ENCODE data around the gene PRDM10. TPM values are rescaled to one million over a fixed set of nuclear protein-coding genes. Genes with fewer than 3 reads are reported as not detected.

PRDM10 gene
- total and polyA plus RNA-seq, 10 of the 15 experiments (the other 5 are each of a cell fraction or from before 2014, with no cell fraction given): 0.93 to 6.2 (median 4.1) TPM

DNA sequence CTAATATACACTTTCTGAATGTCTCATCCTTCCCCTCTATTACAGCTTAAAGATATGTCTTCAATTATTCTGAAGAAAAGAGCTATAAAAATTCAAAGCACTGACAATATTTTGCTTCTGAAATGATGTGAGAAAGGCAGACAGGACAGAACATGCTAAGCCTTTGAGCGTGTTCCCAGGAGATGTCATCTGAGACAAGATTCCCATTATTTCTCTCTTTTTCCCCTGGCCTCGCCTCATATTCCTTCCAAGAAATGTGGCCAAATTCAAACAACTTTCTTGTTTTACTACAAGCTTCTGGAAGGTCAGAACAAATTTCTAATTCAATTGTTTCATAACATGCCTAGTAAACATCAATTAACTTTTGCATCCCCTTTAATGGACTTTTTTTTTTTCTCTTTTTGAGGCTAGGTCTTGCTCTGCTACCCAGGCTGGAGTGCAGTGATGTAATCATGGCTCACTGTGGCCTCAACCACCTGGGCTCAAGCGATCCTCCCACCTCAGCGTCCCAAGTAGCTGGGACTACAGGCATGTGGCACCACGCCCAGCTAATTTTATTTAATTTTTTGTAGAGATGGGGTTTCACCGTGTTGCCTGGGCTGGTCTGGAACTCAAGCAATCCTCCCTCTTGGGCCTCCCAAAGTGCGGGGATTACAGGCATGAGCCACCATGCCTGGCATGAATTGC, 70.1 kb downstream of the PRDM10 start:
- Histone ChIP-seq H3K4me3 (no peak overlapping the region), H3K4me2 (ENCODE audit: control insufficient read depth, insufficient read depth) (no peak overlapping the region), H2AFZ (ENCODE audit: control insufficient read depth, low read depth, low read length) (no peak overlapping the region), H4K20me1 (ENCODE audit: control insufficient read depth, insufficient read depth) (no peaks in the 10 kb centered on the region), H3K9ac (ENCODE audit: control insufficient read depth, insufficient read depth, low read length) (no peak overlapping the region), H3K36me3 (ENCODE audit: control insufficient read depth in 2 of 2, insufficient read depth in 2 of 2, low read length in 1 of 2) (no peaks in the 10 kb centered on the region; a peak in 2 of 4 replicates), H3K79me2 (ENCODE audit: control insufficient read depth, insufficient read depth, low read length) (no peaks in the 10 kb centered on the region), H3K4me1 (ENCODE audit: control insufficient read depth, insufficient read depth, low read length) (no peaks in the 10 kb centered on the region), H3K27ac (ENCODE audit: control insufficient read depth, insufficient read depth) (no peak overlapping the region), H3K27me3 (replicated peaks in 1 of 2; ENCODE audit: control insufficient read depth in 2 of 2, insufficient read depth in 2 of 2, low read length in 1 of 2) (no peaks in the 10 kb centered on the region), H3K9me3 (replicated peaks; ENCODE audit: control insufficient read depth, insufficient read depth, low read length) (no peaks in the 10 kb centered on the region)
- ChIA-PET SMC1A (ENCODE audit: uncharacterized antibody, unreplicated experiment) (interaction anchor here (0.9 to 1.2 kb wide), 2 partner anchors 9 to 197 kb away, joined by 3 to 4 read pairs; no protein-coding TSS in a partner anchor), POLR2A (interaction anchor here (0.6 kb wide), 1 partner anchor 79 kb away, joined by 3 read pairs; no protein-coding TSS in a partner anchor), RAD21 (ENCODE audit: unreplicated experiment) (interaction anchor here (1.1 to 1.4 kb wide), 2 partner anchors 9 to 200 kb away, joined by 3 to 5 read pairs; no protein-coding TSS in a partner anchor), CTCF (interaction anchor here (14.3 kb wide), 1 partner anchor 198 kb away, joined by 400 read pairs; no protein-coding TSS in a partner anchor)
- BruUV-seq (replicated peaks): no TSS peak
- in situ Hi-C loops (cut with MboI) (no loop called here), intact Hi-C loops (cut with micrococcal nuclease; ENCODE audit: unreplicated experiment) (no loop called here)
- no peak for DNase-seq (ENCODE audit: low read depth, low spot score)
- FAIRE-seq: no peak
- ATAC-seq: no peak
- 98% methylated on average over 7 of the region's 7 CpGs for WGBS (ENCODE audit: insufficient coverage, insufficient replicate concordance, low lambda C conversion rate, missing lambda C conversion rate)
- TF ChIP-seq ZBED1 (IDR thresholded peaks at IDR 0.05; ENCODE audit: borderline replicate concordance) (no peak), REST (IDR thresholded peaks at IDR 0.05; ENCODE audit: low read depth, low read length) (no peak), ZNF622 (IDR thresholded peaks at IDR 0.05) (no peak), EGR1 (IDR thresholded peaks at IDR 0.05; ENCODE audit: borderline replicate concordance in 1 of 2, low read depth in 2 of 2, low read length in 2 of 2) (no peak), PRDM15 (CRISPR knock-in tag; IDR thresholded peaks at IDR 0.05) (no peak), MAX (IDR thresholded peaks at IDR 0.05; ENCODE audit: low read depth, low read length) (no peak), NR2C2 (IDR thresholded peaks at IDR 0.05; ENCODE audit: borderline replicate concordance, control insufficient read depth, insufficient read length, low read depth) (no peak), SMAD5 (IDR thresholded peaks at IDR 0.05; ENCODE audit: low read depth) (no peak), ZNF217 (IDR thresholded peaks at IDR 0.05) (no peak), EP300 (IDR thresholded peaks at IDR 0.05; ENCODE audit: borderline replicate concordance in 1 of 2, control insufficient read depth in 1 of 2, low read depth in 2 of 2, low read length in 2 of 2) (no peak), STAT3 (IDR thresholded peaks at IDR 0.05; ENCODE audit: low read depth, low read length) (no peak), MXI1 (IDR thresholded peaks at IDR 0.05; ENCODE audit: low read depth, low read length) (no peak), RAD21 (IDR thresholded peaks at IDR 0.05; ENCODE audit: insufficient read depth, low read depth, low read length) (no peak)

Data from GM12878 (cell line).